HL-60 (cell line): ENCODE data around the gene METTL16.

Experiments used
- CTCF ChIP-seq: IDR thresholded peaks from one replicate; pipeline ENCODE4 v1.5.1; 2011; ENCODE audit warnings: low read length, control low read depth, inconsistent platforms; ENCODE audit not compliant: insufficient read depth
- REST ChIP-seq: IDR thresholded peaks from 2 replicates; pipeline ENCODE4 v1.6.1; 2012; ENCODE audit warnings: low read depth; ENCODE audit not compliant: insufficient replicate concordance

- TF ChIP-seq REST (no peak), CTCF (no peak)
Measured at GRCh38 chr17:2450016-2450650, 61.6 kb downstream of the METTL16 start.
